Adrenal gland (tissue), 5 donors: Measurements from ENCODE around the gene TPSB2.
"Not testable (repeated sequence)": the region's sequence is repeated elsewhere in the genome, so short reads cannot be mapped to it uniquely, and the experiment has no call there.

Source experiments
- POLR2A ChIP-seq, 2 donors: fragments of 450-650 bp; IDR thresholded peaks; one replicate each; pipeline ENCODE4 v1.6.1; 2017; ENCODE audit warnings: antibody characterized with exemption in 2 of 2, mild to moderate bottlenecking in 2 of 2, moderate library complexity in 1 of 2
- TF ChIP-seq, protein P1 (sequence below), 6 experiments: fragments of 450-650 bp in 4 of 6; fragments of 200-600 bp in 2 of 6; sonication (generic) in 1 of 6; IDR thresholded peaks; 1 replicate in 5 of 6; 2 replicates in 1 of 6; pipeline versions ENCODE4 v1.5.1 to v1.8.0; 2016 to 2021; ENCODE audit warnings: antibody characterized with exemption in 6 of 6, mild to moderate bottlenecking in 2 of 6, moderate library complexity in 1 of 6
- donor health status: DM: no; HTN: no; CAD: no.

GRCh38 chr16:1225728-1226311 lies 4.2 kb downstream of the TPSB2 start:
- TF ChIP-seq, protein P1, sequence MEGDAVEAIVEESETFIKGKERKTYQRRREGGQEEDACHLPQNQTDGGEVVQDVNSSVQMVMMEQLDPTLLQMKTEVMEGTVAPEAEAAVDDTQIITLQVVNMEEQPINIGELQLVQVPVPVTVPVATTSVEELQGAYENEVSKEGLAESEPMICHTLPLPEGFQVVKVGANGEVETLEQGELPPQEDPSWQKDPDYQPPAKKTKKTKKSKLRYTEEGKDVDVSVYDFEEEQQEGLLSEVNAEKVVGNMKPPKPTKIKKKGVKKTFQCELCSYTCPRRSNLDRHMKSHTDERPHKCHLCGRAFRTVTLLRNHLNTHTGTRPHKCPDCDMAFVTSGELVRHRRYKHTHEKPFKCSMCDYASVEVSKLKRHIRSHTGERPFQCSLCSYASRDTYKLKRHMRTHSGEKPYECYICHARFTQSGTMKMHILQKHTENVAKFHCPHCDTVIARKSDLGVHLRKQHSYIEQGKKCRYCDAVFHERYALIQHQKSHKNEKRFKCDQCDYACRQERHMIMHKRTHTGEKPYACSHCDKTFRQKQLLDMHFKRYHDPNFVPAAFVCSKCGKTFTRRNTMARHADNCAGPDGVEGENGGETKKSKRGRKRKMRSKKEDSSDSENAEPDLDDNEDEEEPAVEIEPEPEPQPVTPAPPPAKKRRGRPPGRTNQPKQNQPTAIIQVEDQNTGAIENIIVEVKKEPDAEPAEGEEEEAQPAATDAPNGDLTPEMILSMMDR (IDR thresholded peaks at IDR 0.05): not testable (repeated sequence)
- not testable (repeated sequence) for TF ChIP-seq POLR2A (IDR thresholded peaks at IDR 0.05)
